GM19372 (cell line): ENCODE measurements around the gene LRP1B.

Source experiments
- ATAC-seq: cut with Tn5 transposase; IDR thresholded peaks from one replicate; pipeline ENCODE4 v1.9.1; 2021; ENCODE audit warnings: mild to moderate bottlenecking, low read depth, moderate library complexity; ENCODE audit not compliant: unreplicated experiment

The LRP1B gene

GRCh38 chr2:141381946-141382345 is 748.9 kb downstream of the LRP1B start:
- ATAC-seq = no peak

GRCh38 chr2:141380008-141380979 is 750.5 kb downstream of the LRP1B start:
- no peak for ATAC-seq

- no peak for ATAC-seq
Observed at GRCh38 chr2:141364821-141365220, 766.0 kb downstream of the LRP1B start.

- ATAC-seq = no peak
Observed at GRCh38 chr2:141362311-141362710, 768.5 kb downstream of the LRP1B start.

- ATAC-seq = no peak
Observed at GRCh38 chr2:141348481-141348880, 782.3 kb downstream of the LRP1B start.

- no peak for ATAC-seq
Observed at GRCh38 chr2:141341444-141341843, 789.4 kb downstream of the LRP1B start.

GRCh38 chr2:141331127-141331526 is 799.7 kb downstream of the LRP1B start:
- no peak for ATAC-seq

- no peak for ATAC-seq
Observed at GRCh38 chr2:141329964-141330363, 800.9 kb downstream of the LRP1B start.

- ATAC-seq = no peak
Observed at GRCh38 chr2:141323571-141323970, 807.2 kb downstream of the LRP1B start.

GRCh38 chr2:141317986-141318385 is 812.8 kb downstream of the LRP1B start:
- ATAC-seq = no peak

GRCh38 chr2:141316606-141317005 is 814.2 kb downstream of the LRP1B start:
- ATAC-seq = no peak

GRCh38 chr2:141316103-141316502 is 814.7 kb downstream of the LRP1B start:
- no peak for ATAC-seq

- ATAC-seq = no peak
Observed at GRCh38 chr2:141313972-141314371, 816.8 kb downstream of the LRP1B start.

- no peak for ATAC-seq
Observed at GRCh38 chr2:141311430-141311829, 819.4 kb downstream of the LRP1B start.

- no peak for ATAC-seq
Observed at GRCh38 chr2:141306368-141306767, 824.4 kb downstream of the LRP1B start.

- no peak for ATAC-seq
Observed at GRCh38 chr2:141301551-141301950, 829.3 kb downstream of the LRP1B start.

- no peak for ATAC-seq
Observed at GRCh38 chr2:141280037-141280436, 850.8 kb downstream of the LRP1B start.

GRCh38 chr2:141271346-141271745 is 859.5 kb downstream of the LRP1B start:
- ATAC-seq = no peak

- ATAC-seq = no peak
Observed at GRCh38 chr2:141264848-141265247, 866.0 kb downstream of the LRP1B start.

GRCh38 chr2:141260911-141261310 is 869.9 kb downstream of the LRP1B start:
- ATAC-seq = no peak

- no peak for ATAC-seq
Observed at GRCh38 chr2:141259683-141260082, 871.1 kb downstream of the LRP1B start.

- ATAC-seq = no peak
Observed at GRCh38 chr2:141242008-141242407, 888.8 kb downstream of the LRP1B start.
